GM19395 (cell line): ENCODE data around the gene SPDYE1.
"Not testable (repeated sequence)": the region's sequence is repeated elsewhere in the genome, so short reads cannot be mapped to it uniquely, and the experiment has no call there.

Source experiments
- ATAC-seq: cut with Tn5 transposase; IDR thresholded peaks from one replicate; pipeline ENCODE4 v1.9.1; 2021; ENCODE audit warnings: mild to moderate bottlenecking, moderate library complexity; ENCODE audit not compliant: unreplicated experiment

SPDYE1 gene

DNA sequence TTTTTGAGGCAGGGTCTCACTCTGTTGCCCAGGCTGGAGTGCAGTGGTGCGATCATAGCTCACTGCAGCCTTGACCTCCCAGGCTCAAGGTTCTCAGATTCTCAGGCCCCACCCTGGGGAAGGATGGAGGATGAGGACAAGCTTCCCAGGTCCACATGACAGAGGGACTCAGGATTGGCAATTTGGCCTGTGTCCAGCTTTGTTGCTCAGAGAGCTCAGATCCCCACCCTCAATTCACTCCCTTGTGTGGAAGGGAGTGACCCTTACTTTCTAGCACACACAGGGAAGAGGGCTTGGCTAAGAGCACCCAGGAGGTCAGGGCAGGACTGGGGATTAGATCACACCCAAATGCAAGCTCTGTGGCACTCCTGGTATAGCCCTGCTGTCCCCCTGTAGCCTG, 6.9 kb upstream of the SPDYE1 start:
- not testable (repeated sequence) for ATAC-seq

DNA sequence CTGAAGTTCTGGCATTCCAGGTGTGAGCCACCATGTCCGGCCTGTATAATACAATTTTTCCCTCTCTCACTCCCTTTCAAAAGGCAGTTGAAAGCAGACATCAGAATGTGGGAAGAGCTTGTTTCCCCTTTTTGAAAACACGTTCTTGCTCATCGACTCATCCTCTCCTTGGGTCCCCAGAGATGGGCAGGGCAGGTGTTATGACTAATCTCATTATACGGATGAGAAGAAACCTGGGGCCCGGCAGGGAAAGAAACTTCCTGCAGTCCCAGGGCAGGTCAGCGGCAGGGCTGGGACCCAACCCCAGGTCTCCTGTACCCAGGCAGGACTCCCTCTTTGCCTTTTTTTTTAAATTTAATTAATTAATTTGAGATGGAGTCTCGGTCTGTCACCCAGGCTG, 4.8 kb upstream of the SPDYE1 start:
- ATAC-seq = peak; percentile 91

DNA sequence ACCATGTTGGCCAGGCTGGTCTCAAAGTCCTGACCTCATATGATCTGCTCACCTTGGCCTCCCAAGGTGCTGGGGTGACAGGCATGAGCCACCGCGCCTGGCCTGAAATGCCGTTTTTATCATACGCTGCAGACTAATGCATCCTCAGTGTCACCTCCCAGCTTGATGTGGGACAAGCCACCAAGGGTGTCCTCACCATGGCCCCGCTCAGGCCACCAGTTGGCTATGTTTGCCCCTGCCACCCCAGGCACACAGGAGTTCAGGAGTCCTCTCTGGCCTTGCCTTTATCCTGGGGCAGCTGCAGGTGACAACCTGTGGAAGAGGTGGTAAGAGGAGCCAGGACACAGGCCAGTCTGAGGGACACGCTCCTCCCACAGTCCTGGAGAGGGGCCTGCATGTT, 3.0 kb upstream of the SPDYE1 start:
- ATAC-seq = not testable (repeated sequence)

DNA sequence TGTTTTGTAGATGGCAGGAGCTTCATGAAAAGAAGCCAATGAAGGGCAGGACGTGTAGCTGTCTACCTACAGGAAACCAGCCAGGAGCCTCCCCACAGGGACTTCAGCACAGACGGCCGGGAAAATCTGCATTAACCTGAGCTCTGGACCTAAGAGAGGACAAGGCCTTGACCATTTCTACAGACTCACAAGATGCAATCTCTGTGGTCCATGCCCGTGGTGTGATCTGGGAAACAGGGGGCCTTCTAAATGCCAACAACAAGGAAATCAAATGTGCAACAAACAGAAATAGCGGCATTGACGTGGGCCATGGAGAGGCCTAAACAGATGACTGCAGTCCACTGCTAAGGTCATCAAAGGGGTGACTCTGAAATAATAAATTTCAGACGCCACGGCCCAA, 14.4 kb downstream of the SPDYE1 start:
- not testable (repeated sequence) for ATAC-seq

DNA sequence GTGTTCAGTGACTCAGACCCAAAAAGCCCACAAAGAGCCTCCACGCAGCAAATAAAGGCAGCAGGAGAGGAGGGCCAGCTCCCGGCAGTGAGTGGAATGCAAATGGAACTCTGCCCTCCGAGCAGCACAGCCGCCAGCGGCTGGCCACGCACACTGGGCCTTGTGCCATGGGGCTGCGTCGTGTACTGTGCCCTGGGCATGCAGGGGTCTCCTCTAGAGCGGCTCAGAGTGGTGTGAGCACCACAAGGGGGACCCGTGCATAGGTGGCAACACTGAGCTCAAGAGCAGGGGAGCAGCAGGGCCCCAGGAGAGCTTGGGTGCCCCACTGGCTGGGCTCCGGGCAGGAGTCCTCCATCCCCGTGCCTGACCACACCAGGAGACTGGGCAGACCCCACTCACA, 17.4 kb downstream of the SPDYE1 start:
- not testable (repeated sequence) for ATAC-seq

DNA sequence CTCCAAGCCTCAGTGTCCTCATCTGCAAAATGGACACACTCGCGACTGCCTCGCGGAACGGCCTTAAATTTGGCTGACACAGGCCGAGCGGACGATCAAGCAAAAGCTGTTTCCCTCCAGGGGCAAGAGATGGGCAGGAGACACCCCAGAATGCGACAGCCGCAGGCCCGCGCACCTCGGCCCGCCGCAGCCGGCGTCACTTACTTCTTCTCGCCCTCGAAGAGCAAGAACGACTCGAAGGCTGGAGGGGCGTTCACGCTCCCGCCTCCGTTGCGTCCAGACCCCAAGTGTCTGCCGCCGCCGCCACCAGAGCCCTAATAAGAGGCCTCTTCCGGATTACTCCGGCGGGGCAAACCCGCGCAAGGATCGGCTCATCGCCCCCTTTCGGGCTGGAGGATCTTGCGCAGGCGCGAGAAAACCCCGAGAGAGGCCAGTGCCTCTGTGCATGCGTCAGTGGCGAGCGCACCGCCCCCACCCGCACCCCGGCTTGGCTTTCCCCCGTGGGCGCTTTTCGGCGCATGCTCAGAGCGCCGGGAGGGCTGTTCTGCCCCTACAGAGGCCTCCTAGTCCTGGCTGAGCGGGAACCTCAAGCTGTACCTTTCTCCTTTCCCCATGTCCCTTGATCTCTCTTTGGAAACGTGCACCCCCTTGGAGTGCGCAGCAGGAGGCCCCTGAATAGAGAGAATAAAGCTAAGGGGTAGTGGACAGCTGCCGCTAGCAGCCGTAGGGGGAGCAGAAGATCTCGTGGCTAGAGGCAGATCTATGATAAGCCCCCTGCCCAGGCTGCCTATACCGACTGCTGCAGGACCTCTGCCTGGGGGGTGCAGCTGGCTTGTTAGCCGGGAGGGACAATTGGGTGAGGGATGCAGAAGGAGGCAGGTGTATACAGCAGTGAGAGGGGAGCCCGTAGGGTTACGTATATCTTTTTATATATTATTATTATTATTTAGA, 21.4 kb downstream of the SPDYE1 start:
- peak; percentile 94 for ATAC-seq

DNA sequence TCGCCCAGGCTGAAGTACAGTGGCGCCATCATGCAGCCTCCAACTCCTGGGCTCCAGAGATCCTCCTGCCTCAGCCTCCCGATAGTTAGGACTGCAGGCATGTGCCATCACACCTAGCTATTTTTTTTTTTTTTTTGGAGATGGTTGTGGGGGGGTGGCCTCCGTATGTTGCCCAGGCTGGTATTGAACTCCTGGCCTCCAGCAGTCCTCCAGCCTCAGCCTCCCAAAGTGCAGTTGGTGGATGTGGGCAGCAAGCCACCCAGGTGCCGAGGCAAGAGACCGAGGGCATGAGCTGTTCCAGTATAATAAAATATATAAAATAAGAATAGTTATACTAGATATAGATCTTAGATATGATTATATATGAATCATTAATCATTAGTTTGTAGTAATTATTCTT, 22.1 kb downstream of the SPDYE1 start:
- not testable (repeated sequence) for ATAC-seq

DNA sequence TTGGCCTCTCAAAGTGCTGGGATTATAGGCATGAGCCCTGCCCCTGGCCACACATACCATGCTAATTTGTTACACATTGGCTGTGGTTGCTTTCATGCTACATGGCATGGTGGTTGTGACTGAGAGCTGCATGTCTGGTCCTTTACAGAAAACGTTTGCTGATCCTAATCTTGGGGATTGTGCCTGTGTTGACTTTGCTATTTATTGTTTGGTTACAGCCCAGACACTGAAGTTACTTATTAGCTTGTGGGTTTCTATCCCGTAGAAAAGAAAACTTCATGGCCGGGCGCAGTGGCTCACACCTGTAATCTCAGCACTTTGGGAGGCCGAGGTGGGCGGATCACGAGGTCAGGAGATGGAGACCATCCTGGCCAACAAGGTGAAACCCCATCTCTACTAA, 24.4 kb downstream of the SPDYE1 start:
- not testable (repeated sequence) for ATAC-seq

DNA sequence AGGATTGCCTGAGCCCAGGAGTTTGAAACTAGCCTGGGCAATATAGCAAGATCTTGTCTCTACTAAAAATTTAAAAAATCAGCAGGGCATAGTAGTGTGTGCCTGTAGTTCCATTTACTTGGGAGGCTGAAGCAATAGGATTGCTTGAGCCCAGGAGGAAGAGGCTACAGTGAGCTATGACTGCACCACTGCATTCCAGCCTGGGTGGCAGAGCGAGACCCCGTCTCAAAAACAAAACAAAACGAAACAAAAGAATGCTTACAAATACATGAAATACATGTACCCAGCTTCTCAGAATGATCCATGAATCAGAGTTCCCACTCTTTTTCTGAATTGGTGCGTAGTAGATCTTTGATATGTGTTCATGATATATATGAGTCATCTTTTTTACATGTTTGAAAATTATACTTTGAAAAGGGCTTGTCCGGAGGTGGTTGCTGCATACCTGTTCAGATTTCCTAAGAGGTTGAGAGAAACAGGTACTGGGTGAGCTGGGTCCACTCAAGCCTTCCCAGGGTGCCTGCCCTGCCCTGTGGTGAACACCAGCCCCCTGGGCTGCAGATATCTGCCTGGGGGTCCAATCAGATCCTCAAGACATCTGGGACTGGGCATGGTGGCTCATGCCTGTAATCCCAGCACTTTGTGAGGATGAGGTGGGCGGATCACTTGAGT, 25.2 kb downstream of the SPDYE1 start:
- ATAC-seq = not testable (repeated sequence)

DNA sequence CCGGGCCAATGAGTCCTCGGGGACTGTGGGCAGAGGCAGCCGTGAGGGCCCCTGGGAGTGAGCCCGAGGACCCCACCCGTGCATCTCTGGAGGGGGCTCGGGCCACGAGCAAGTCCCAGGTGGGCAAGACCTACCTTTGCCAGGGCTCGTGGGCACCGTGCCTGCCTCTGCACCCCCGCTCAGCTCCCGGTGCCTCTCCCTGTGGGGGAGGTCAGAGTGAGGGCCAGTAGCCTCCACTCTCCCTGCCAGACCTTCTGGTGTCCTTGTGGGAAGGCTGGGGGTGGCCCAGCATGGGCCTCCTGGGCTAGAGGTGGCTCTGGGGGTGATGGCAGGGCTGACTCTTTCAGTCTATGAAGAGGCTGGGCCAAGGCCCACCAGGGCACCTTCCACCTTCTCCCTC, 31.7 kb downstream of the SPDYE1 start:
- ATAC-seq = not testable (repeated sequence)

DNA sequence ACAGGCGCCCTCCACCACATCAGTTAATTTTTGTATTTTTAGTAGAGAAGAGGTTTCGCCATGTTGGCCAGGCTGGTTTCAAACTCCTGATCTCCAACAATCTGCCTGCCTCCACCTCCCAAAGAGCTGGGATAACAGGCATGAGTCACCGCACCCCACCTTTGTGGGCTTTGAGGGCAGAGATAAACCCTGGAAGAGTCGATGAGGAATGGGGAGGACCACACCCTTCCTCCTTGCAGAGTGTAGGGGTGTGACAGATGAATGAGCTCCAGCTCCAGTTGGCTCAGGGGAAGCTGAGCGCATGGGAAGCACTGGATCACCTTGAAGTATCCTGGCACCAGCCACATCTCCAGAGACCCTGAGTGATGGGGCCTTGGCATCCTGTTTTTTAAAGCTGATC, 32.3 kb downstream of the SPDYE1 start:
- not testable (repeated sequence) for ATAC-seq

DNA sequence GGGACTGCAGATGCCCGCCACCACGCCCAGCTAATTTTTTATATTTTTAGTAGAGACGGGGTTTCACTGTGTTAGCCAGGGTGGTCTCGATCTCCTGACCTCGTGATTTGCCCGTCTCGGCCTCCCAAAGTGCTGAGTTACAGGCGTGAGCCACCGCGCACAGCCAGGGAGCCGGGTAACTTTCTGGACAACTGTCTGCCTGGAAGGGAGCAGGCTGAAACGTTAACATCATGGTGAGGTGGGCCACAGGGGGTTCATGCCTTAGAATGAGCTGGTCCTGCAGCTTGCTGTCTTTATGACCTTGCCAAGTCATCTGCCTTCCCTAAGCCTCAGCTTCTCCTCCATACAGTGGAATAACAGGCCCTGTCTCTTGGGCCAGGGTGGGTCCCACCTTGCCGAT, 33.6 kb downstream of the SPDYE1 start:
- not testable (repeated sequence) for ATAC-seq

DNA sequence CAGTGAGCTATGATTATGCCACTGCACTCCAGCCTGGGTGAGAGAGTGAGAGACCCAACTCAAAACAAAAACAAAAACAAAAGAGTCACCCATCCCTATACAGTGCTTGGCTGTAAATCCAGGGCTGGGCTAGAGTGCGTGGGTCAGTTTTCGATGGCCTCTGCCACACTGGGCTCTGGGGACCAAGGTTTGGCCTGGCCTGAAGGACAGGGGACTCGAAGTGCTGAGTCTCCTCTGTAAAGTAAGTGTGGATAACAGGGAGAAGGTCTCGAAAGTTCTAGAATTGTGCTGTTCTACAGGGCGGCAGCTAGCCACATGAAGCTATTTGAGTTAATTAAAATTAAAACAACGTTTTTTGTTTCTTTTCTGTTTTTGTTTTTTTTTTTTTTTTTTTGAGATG, 34.3 kb downstream of the SPDYE1 start:
- not testable (repeated sequence) for ATAC-seq

DNA sequence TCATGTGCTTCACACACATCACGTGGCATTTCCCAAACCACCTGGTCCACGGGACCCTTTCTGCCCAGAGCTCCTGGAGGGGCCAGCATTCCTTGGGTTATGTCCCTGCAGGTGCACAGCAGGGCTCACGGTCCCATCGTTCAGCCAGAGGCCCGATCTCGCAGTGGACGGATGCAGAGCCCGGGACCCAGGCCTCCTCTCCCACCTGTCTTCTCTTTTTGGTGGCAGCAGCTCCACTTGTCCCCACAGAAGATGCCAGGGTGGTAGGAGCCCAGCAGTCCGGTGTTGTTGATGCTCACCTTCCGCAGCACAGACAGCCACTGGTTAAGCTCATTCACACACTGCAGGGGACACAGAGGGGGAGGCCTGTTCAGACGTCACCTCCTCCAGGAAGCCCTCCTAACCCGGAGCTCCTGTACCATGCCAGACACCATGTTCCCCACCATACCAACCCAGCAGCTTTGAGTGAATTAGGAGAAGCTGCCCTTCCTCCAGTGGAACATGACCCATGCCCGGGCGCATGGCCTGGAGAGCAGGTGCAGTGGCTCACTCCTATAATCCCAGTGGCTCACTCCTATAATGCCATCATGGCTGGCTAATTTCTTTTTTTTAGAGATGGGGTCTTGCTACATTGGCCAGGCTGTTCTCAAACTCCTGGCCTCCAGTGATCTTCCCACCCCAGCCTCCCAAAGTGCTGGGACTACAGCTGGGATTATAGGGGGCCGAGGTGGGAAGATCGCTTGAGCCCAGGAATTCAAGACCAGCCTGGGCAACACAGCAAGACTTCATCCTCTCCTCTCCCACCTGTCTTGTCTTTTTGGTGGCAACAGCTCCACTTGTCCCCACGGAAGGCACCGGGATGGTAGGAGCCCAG, 36.5 kb downstream of the SPDYE1 start:
- ATAC-seq = not testable (repeated sequence)

DNA sequence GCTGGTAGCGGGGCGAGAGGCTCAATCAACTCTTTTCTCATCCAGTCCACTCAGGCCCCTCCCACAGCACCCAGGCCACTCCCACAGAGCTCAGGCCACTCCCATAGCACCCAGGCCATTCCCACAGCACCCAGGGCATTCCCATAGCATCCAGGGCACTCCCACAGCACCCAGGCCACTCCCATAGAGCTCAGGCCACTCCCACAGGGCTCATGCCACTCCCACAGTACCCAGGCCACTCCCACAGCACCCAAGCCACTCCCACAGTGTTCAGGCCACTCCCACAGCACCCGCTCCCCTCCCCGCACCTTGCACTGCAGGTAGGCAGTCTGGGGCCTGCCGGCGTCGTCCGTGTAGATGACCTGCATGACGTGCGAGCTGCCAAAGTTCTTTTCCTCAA, 38.7 kb downstream of the SPDYE1 start:
- not testable (repeated sequence) for ATAC-seq

DNA sequence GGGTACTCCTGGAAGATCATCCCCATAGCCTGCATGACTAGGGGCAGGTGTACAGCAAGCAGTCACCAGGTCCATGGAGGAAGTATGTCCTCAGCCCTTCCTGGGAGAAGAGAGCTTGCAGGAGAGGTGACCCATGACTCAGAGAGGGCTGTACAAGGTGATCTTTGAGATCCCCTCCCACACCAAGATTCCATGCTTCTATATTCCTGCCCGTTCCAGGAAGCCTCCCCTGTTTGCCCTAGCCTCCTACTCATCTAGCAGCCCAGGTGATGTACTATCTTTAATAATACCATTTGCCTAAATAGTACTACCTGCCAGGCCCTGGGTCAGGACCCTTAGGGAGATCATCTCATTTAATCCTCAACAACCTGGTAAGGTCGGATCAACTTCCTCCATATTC, 40.3 kb downstream of the SPDYE1 start:
- ATAC-seq = not testable (repeated sequence)

DNA sequence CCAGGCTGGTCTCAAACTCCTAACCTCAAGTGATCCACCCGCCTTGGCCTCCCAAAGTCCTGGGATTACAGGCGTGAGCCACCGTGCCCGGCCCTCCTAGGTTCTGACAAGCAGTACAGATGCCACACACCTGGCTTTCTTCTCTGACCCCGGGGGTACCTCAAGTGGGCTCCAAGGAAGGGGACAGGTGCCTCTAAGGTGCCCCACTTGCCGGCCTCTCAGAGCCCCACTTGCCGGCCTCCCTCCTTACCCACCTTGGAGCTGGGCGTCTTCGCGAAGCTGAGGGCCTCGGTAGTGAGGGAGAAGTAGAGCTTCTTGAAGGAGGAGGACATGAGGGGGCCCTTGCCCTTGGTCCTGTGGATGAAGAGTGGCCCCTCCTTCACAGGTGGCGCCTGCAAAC, 40.9 kb downstream of the SPDYE1 start:
- ATAC-seq = not testable (repeated sequence)

DNA sequence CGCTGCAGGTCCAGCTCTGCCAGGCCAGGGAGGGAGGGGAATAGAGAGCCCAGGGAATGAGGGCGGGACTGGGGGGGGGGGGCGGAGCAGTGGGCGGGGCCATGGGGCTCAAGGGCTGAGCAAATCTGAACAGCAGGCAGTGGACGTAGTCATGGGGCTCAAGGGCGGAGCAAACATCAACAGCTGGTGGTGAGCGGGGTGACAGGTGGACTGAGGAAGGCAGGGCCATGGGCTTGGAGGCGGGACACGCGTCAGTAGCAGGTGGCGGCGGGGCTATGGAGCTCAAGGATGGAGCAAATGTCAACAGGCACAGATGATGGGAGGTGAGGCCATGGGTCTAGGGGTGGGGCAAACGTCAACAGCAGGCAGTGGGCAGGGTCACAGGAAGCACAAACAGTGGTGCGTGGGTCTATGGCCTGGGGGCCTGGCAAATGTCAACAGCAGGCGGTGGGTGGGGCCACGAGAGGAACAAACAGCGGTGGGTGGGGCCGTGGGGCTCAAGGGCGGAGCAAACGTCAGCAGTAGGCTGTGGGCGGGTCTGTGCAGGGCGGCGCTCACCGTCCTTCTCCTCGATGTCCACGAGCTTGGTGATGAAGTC, 41.4 kb downstream of the SPDYE1 start:
- peak; percentile 76 for ATAC-seq

DNA sequence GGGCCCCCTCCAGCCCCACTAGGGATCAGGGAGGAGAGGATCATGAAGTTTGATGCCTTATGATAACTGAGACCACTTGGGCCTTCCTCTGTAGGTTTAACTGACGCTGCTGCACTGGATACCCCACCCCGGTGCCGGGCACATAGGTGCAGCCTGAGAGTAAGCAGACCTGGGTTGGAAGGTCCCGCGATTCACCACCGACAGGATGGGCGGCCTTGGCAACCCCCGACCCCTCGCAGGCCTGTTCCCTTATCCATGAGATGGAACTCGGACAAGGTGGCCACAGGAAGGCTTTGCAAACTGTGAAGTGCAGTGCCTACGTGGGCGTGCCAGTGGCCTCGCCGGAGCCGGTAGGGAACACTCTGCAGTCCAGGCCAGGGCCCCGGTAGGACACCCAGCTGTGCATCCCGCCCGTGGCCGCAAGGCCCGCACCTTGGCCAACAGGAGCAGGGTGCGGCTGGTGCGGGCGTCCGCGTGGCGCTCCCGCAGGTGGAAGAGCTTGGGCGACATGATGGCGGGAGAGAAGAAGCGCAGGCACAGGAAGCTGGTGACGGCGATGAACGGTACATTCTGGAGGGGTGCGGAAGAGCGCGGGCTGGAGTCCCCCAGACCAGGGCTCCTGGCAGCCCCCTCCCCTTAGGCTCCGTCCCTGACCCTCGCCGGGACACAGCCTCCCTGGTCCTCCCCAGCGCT, 42.2 kb downstream of the SPDYE1 start:
- peak; percentile 16 for ATAC-seq

DNA sequence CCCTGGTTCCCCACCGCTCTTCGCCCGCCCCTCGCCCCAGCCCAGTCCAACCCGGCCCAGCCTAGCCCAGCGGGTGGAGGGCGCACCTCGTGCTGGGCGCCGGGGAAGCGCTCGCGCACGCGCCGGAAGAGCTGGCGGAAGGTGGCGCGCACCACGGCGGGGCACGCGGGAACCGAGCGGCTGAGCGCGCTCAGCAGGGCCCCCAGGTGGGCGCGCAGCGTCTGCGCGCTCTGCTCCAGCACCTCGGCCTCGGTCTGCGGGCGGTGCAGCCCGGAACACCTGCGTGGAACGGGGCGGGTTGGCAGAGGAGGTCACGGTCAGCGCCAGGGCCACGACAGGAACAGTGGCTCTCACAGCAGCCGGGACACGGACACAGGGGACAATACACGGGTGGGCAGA, 42.8 kb downstream of the SPDYE1 start:
- ATAC-seq = peak; percentile 32
